KOPT-K1 (cell line): ENCODE data around the gene FAF2.
A peak's percentile ranks its signal among the peaks of the same experiment; 100 is the strongest.
"Not testable (repeated sequence)": the region's sequence is repeated elsewhere in the genome, so short reads cannot be mapped to it uniquely, and the experiment has no call there.

Experiments used
- H3K27ac ChIP-seq: fragments of 200-600 bp; sonication (generic); 2 replicates; pipeline ENCODE4 v1.5.1; 2016; ENCODE audit warnings: antibody characterized with exemption, mild to moderate bottlenecking, low read depth, low read length; ENCODE audit not compliant: poor library complexity, severe bottlenecking
- H3K36me3 ChIP-seq: fragments of 200-600 bp; sonication (generic); 2 replicates; pipeline ENCODE4 v1.5.1; 2017; ENCODE audit warnings: antibody characterized with exemption, mild to moderate bottlenecking, low read length, moderate library complexity; ENCODE audit not compliant: insufficient read depth
- H3K9me3 ChIP-seq: fragments of 200-600 bp; sonication (generic); 2 replicates; pipeline ENCODE4 v1.5.1; 2017; ENCODE audit warnings: antibody characterized with exemption, low read length, mild to moderate bottlenecking; ENCODE audit not compliant: insufficient read depth, poor library complexity, severe bottlenecking

FAF2 gene, protein sequence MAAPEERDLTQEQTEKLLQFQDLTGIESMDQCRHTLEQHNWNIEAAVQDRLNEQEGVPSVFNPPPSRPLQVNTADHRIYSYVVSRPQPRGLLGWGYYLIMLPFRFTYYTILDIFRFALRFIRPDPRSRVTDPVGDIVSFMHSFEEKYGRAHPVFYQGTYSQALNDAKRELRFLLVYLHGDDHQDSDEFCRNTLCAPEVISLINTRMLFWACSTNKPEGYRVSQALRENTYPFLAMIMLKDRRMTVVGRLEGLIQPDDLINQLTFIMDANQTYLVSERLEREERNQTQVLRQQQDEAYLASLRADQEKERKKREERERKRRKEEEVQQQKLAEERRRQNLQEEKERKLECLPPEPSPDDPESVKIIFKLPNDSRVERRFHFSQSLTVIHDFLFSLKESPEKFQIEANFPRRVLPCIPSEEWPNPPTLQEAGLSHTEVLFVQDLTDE

DNA sequence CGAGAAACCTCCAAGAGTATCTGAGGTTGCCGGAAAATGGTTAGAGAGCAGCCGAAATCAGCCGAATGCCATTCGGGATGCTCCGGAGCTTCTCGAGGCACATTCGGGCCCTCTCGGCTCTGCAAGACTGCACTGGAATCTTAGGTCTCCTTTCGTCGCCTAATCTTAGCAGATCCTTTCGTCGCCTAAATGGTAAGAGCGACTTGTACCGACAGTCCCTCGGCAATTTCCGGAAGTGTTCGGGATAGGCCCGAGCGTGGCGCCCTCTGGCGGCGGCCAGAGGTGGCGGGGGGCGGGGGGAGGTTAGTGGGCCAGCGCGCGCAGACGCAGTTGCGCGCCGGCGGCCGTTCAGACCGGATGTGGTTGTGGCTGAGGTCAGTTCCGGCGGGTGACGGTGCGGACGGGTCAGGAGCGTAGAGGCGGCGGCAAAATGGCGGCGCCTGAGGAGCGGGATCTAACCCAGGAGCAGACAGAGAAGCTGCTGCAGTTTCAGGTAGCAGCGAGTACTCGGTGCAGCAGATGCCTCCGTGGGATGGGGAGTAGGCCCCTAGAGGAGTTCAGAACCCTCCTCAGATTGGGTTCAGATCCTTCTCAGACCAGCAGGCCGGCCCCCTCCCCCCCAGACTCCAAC is at the start of gene FAF2:
Gene FAF2, plus strand, starts transcription at position 408 of the 631 bp plus-strand sequence. Its CDS starts 23 bp downstream, at position 431.
- Histone ChIP-seq H3K36me3 (peaks cover 17% of the 10 kb centered on the region), H3K9me3 (no peaks in the 10 kb centered on the region), H3K27ac (peak within 1 kb of the TSS; percentile 90)

DNA sequence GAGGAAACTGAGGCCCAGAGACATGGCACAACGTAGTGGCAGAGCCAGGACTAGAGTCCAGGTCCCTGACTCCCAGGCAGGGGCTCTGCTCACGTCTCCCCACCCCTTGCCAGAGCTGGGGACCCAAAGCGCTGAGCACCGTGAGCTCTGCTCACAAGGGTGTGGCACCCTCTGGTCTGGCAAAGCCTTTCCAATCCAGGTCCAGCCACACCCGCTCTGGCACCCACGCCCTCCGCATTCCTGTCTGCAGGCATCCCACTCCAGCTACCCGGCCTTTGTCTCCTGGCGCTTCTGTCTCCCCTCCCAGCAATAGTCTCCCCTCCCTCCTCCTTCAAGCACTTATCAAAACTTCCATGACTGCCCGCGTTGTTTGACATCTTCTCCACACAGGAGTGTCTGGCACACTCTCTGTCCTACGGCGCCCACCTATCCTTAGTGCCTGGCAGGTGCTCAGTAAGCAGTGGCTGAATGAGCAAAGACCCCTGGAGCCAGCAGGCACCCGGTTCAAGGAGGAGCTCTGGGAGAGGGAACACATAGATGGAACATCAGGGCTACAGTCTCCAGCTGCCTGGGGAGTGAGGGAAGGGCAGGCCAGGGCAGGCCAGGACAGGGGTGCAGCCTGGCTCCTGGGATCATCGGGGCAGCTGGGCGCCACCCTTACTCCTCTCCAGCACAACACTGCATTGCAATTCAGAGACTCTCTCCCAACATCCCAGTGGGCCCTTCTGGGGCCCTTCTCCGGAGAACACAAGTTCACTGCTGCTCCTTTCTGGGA is 47.6 kb upstream of the FAF2 start:
- no peak overlapping the region for H3K27ac ChIP-seq
- H3K36me3 ChIP-seq = peaks cover under 1% of the 10 kb centered on the region; the same call in 1 of the 2 replicates

DNA sequence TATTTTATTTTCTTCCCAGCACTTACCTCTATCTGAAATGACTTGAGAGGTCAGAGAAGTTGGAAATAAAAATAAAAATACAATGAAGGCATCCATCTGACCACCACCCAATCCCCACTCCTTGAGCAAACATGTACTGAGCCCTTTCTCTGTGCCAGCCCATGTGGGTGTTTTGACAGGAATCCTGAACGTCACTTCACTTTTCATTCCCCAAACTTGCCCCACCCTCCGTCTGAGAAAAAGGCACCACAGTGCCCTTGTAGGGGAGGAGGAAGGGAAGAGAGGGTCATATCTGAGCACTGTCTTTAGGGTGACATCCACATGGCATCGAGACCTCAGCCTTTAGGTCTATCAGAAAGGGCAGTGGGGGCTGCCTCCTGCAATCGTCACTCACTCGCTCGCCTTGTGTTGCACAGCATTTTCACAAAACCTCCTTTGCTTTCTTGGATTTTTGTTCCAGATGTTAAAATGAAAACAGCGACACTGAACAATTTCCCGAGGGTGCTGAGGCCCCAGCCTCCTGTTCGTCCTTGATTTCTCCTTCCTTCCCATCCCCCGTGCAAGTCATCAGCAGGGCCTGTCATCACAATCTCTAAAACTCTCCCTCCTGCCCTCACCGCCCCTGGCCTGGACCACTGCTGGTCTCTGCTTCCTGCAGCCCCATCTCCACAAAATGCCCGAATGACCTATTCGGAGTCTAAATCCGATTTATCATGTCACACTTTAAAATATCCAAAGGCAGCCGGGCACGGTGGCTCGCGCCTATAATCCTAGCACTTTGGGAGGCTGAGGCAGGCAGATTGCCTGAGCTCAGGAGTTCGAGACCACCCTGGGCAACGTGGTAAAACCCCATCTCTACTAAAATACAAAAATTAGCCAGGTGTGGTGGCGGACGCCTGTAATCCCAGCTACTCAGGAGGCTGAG is 46.6 kb upstream of the FAF2 start:
- peaks cover 7% of the 10 kb centered on the region; the same call in 1 of the 2 replicates for H3K36me3 ChIP-seq
- H3K9me3 ChIP-seq = no peaks in the 10 kb centered on the region
- no peak overlapping the region for H3K27ac ChIP-seq

More for the DNA sequence above, 47.6 kb upstream of the FAF2 start:
- H3K9me3 ChIP-seq = no peaks in the 10 kb centered on the region

DNA sequence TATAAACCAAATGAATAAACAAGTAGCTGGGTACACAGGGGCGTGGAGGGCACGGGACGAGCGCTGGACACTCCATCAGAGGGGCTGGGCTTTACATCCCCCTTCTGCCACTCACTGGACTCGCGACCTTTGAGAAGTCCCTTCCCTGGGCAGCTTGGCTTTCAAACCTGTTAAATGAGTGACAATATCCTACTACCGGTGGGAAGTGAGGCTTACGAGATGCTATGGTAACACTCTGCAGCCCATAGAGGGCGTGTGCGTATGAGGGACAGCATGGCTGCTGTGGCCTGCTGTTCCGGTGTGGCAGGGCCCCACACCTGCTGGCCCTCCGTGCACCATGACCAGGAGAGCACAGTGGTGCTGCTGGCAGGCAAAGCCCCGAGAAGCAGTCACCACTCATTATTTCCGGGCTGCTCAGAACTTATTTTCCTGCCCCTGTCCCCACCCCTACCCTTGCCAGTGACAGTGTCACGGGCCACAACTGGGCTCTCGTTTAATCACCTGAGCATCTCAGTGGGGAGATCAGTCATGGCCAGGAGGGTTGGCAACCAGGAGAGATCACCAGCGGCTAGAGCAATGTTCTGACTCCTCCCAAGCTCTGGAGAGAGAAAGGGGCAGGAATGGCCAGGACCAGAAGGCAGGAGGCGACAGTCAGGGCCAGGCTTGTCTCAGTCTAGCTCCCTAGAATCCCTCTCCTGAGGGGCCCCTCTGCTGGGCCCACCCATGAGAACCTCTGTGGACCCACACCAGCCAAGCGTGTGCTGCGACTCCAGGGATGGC is 42.3 kb upstream of the FAF2 start:
- Histone ChIP-seq H3K36me3 (peaks cover 26% of the 10 kb centered on the region; the same call in 1 of the 2 replicates), H3K9me3 (no peaks in the 10 kb centered on the region), H3K27ac (no peak overlapping the region)

DNA sequence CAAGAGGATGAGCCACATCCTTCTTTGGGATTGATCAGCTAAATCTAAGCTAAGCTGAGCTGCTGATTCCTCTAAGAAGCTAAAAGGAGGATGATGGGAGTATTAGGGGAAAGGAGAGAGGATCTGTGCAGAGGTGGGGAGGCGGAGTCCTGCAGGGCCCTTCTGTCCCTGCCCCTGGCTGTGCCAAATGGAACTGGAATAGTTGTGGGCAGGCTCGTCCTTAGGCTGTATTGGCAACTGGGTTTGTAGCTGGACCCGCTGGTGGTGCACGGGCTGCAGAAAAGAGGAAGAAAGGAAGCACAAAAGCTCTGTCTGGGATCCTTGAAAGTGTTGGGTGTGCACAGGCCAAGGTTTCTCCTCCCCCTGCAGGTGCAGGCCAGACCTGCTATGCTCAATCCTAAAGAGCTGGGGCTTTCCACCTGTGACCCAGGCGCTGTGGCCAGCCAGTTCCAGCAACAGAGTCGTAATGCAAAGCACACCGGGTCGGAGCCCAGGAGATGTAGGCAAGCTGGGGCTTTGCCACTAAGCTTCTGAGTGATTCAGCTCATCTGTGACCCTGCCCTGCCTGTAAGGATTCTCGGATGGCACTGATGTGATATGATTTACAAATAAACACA is 41.6 kb upstream of the FAF2 start:
- Histone ChIP-seq H3K27ac (no peak overlapping the region), H3K36me3 (peaks cover 26% of the 10 kb centered on the region; the same call in 1 of the 2 replicates)

DNA sequence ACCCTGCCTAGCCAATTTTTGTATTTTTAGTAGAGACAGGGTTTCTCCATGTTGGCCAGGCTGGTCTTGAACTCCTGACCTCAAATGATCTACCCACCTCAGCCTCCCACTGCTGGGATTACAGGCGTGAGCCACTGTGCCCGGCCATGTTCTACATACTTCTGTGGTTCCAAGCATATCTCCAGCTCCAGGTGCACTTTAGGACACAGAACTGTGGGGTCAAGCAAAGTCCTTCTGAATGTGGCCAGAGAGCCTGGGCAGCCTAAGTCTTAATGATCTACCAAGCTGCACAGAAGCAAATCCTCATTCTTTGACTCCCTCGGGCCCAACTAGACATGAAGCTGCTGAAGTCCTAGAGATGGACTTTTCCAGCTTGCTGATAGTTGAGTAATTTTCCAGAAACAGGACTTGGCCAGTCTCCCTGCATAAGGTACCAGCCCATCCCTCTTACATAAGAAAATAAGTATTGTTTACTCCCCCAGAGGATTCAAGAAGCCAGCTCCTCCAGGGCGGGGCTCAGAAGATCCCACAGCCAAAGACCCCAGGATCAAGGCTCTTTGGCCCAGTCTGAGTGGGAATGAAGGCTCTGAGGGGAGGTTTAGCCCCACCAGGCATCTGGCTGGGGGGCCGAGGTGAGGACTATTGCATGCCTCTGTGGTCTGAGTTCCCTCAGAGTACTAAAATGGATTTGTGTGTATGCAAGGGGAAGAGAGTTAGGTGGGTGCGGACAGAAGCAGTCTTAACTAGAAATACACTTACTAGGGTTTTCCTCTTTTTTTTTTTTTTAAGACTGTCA is 40.5 kb upstream of the FAF2 start:
- Histone ChIP-seq H3K36me3 (peaks cover 26% of the 10 kb centered on the region; the same call in 1 of the 2 replicates), H3K9me3 (no peaks in the 10 kb centered on the region), H3K27ac (no peak overlapping the region)

More for the DNA sequence above, 41.6 kb upstream of the FAF2 start:
- H3K9me3 ChIP-seq = no peaks in the 10 kb centered on the region

DNA sequence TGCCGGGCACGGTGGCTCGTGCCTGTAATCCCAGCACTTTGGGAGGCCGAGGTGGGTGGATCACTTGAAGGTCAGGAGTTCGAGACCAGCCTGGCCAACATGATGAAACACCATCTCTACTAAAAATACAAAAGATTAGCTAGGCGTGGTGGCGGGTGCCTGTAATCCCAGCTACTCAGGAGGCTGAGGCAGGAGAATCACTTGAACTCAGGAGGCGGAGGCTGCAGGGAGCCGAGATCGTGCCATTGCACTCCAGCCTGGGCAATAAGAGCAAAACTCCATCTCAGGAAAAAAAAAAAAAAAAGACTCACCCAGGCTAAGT is 40.0 kb upstream of the FAF2 start:
- H3K27ac ChIP-seq = not testable (repeated sequence)

DNA sequence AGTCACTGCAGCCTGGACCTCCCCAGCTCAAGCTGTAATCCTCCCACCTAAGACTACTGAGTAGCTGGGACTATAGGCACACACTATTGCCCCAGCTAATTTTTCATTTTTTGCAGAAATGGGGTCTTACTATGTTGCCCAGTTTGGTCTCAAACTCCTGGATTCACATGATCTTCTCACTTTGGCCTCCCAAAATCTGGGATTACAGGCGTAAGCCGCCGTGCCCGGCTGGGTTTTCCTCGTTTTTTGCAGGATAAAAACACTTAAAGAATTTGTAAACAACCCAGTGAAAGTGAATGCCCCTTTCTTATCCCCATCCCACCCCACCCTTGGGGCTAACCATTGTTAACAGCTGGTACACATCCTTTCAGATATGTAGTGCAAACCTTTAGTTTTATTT is 39.6 kb upstream of the FAF2 start:
- H3K27ac ChIP-seq = no peak overlapping the region
- H3K9me3 ChIP-seq = no peaks in the 10 kb centered on the region
- peaks cover 26% of the 10 kb centered on the region; the same call in 1 of the 2 replicates for H3K36me3 ChIP-seq

More for the DNA sequence above, 40.0 kb upstream of the FAF2 start:
- H3K9me3 ChIP-seq = not testable (repeated sequence)
- peaks cover 26% of the 10 kb centered on the region; the same call in 1 of the 2 replicates for H3K36me3 ChIP-seq

DNA sequence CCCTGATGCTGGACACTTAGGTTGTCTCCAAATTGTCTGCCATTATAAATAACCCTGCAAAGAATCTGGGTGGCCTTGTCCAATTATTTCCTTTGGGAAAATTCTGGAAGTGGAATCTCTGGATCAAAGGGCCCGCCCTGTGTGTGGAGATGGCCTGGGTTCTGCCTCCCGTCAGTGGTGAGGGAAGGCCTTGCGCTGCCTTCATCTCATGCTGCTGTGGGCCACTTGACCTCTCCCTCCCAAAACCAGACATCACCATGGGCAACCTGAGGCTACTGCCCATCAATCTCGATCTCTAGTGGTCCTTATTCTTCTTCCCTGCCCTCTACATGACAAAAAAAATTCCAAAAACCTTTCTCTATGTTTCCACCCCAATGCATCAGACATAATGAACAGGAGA is 38.4 kb upstream of the FAF2 start:
- Histone ChIP-seq H3K36me3 (peaks cover 26% of the 10 kb centered on the region; the same call in 1 of the 2 replicates), H3K9me3 (no peaks in the 10 kb centered on the region), H3K27ac (no peak overlapping the region)

DNA sequence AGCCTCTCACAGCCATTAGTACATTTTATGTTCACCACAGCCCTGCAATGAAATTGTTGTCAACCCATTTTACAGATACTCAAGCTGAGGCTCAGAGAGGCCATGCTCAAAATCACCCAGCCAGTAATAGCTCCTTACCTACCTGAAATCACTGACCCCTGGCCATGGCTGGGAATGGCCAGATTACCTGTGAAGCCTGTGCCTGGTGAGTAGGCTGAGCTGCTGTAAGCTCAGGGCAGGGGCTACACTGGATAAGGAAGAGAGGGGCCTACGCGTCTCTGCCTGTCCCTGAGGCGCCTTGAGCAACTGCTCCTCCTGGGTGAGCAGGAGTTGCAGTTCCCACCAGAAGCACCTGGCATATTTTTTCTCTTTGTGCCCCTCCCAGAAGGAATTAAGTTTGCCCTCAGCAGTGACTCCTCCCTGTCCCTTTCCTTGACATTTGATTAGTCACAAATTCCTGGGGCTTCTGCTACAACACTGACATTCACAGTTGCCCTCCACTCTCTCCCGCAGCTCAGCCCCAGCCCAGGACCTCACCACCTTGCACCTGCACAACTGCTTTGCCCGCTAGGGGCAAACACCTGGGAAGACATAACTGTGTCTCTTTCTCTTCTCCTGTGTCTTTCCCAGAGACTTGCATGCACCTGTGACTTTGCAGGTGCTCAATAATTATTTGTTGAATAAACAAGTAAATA is 37.6 kb upstream of the FAF2 start:
- H3K27ac ChIP-seq = no peak overlapping the region
- peaks cover 26% of the 10 kb centered on the region; the same call in 1 of the 2 replicates for H3K36me3 ChIP-seq

DNA sequence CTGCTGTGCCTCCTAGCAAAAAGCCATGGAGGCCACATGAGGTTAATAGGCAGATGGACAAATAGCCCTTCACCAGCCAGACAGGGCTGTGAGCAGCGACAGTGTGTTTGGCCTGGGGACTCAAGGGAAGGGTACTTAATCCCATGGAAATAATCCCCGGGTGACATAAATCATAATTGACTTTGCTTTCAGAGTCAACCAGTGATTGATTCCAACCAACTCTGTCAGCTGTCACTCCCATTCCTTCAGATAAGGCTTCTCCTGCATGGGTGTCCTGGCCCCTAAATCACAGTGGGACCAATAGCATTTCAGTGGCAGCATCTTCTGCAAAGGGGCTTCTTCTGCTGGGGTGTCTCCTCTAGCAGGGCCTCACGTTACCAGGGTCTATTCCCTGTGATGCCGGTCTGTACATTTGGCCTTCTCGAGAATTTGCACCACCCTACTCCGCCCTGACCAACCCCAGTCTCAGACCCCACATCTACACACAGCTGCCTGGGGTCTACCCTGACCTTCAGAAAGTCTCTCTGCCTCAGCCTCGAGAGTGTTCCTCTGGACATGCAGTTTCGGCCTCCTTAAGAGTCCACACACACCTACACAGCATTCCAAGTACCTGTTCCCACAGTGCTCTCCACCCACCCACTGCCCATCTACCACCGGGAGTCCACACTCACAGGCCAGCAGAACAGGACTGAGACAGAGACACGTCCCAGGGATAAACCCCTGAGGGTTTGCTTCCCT is 35.5 kb upstream of the FAF2 start:
- Histone ChIP-seq H3K36me3 (peaks cover 10% of the 10 kb centered on the region; the same call in 1 of the 2 replicates), H3K9me3 (no peaks in the 10 kb centered on the region), H3K27ac (no peak overlapping the region)

More for the DNA sequence above, 37.6 kb upstream of the FAF2 start:
- no peaks in the 10 kb centered on the region for H3K9me3 ChIP-seq

DNA sequence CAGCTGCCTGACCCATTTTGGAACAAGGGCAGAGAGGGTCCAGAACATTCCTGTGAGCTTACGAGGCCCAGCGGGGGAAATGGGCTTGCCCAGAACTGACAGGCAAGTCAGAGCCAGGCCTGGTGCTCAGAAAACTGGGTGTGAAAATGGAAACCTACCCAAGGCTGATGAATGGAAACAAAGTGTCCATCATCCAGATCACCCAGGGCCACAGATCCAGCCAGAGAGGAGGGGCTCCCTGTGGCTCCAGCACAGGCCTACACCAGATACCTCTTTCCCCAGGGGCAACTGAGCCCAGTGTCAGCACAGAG is 35.0 kb upstream of the FAF2 start:
- H3K9me3 ChIP-seq = no peaks in the 10 kb centered on the region
- H3K27ac ChIP-seq = no peak overlapping the region
- peaks cover 10% of the 10 kb centered on the region; the same call in 1 of the 2 replicates for H3K36me3 ChIP-seq
